Stomach (tissue), 9 donors: ENCODE data around the gene FLT1. TPM values are rescaled to one million over a fixed set of nuclear protein-coding genes. Genes with fewer than 3 reads are reported as not detected.

ENCODE experiments used
- DNase-seq, 2 donors: peaks; one replicate each; pipeline versions ENCODE4 v3.0.0 to v3.0.0-alpha.2; 2013 to 2019
- H3K27ac ChIP-seq, 5 donors: fragments of 200-600 bp in 4 of 5; sonication (generic) in 4 of 5; one replicate each; pipeline ENCODE4 v1.5.1; 2013 to 2019; ENCODE audit warnings: mild to moderate bottlenecking in 1 of 5, moderate library complexity in 1 of 5
- H3K27me3 ChIP-seq, 3 donors: fragments of 200-600 bp; sonication (generic); one replicate each; pipeline ENCODE4 v1.5.1; 2017 to 2019; ENCODE audit warnings: mixed run types in 1 of 3
- H3K36me3 ChIP-seq, 4 donors: fragments of 200-600 bp; sonication (generic); 1 replicate in 3 of 4; 2 replicates in 1 of 4; pipeline ENCODE4 v1.5.1; 2016 to 2019
- H3K4me1 ChIP-seq, 4 donors: fragments of 200-600 bp; sonication (generic); one replicate each; pipeline ENCODE4 v1.5.1; 2016 to 2019
- H3K4me3 ChIP-seq, 4 donors: fragments of 200-600 bp; sonication (generic) in 3 of 4; one replicate each; pipeline ENCODE4 v1.5.1; 2016 to 2019; ENCODE audit warnings: mild to moderate bottlenecking in 1 of 4
- H3K9me3 ChIP-seq, 4 donors: fragments of 200-600 bp; sonication (generic); one replicate each; pipeline ENCODE4 v1.5.1; 2016 to 2019
- CTCF ChIP-seq, 7 experiments: fragments of 450-650 bp in 4 of 7; fragments of 200-600 bp in 3 of 7; sonication (generic) in 3 of 7; IDR thresholded peaks; one replicate each; pipeline ENCODE4 v1.5.1; 2016 to 2019; ENCODE audit warnings: antibody characterized with exemption in 7 of 7, control low read depth in 2 of 7, mild to moderate bottlenecking in 1 of 7
- EP300 ChIP-seq: sonication (generic); formaldehyde crosslinking; IDR thresholded peaks from one replicate; pipeline ENCODE4 v1.6.1; 2017; ENCODE audit warnings: antibody characterized with exemption
- POLR2A ChIP-seq, 4 donors: fragments of 450-650 bp; IDR thresholded peaks; one replicate each; pipeline ENCODE4 v1.6.1; 2016; ENCODE audit warnings: antibody characterized with exemption in 4 of 4, control low read depth in 2 of 4, mild to moderate bottlenecking in 1 of 4, moderate library complexity in 1 of 4
- POLR2AphosphoS5 ChIP-seq, 3 donors: sonication (generic); formaldehyde crosslinking; IDR thresholded peaks; one replicate each; pipeline ENCODE4 v1.6.1; 2016; ENCODE audit warnings: antibody characterized with exemption in 3 of 3
- WGBS, 5 donors: extraction: QIAGEN DNeasy Blood & Tissue Kit in 3 of 5; methylation state at CpG; one replicate each; pipeline versions ENCODE4 v1.1.5 to v1.1.7; 2013 to 2018; 5-methylcytosine and 5-hydroxymethylcytosine counted together
- intact Hi-C: fragments of 100-400 bp; cut with DNase I; formaldehyde crosslinking; loops from one replicate; pipeline ENCODE4 v1.15.1; 2023; ENCODE audit warnings: low total_unique reads
- polyA plus RNA-seq, 3 donors: library from polyadenylated mRNA; stranded (reverse); fragments of 200-250 nt; gene quantifications; one replicate each; pipeline ENCODE4 v1.2.3, GENCODE V29; 2013
- total RNA-seq, 5 donors: library from RNA; depleted of rRNA; stranded (reverse); fragments of >200 nt; gene quantifications; one replicate each; pipeline versions ENCODE4 v1.1.0 to v1.2.3, GENCODE V29; 2014 to 2016
- donor health status: healthy with polysubstance abuse.
- donor health status: Bipolar disorder and iron deficiency.
- donor health status: healthy.

FLT1 gene
- total and polyA plus RNA-seq, 8 donors = 1.00 to 41.9 (median 3.6) TPM; not detected in 1

- DNase-seq = no peak
- intact Hi-C loops = no loop called here
- no peaks in the 10 kb centered on the region for H3K36me3 ChIP-seq
- no peak overlapping the region for H3K4me3 ChIP-seq
- H3K27me3 ChIP-seq = no peaks in the 10 kb centered on the region
- no peaks in the 10 kb centered on the region for H3K4me1 ChIP-seq
- no peak overlapping the region for H3K27ac ChIP-seq
- TF ChIP-seq CTCF (IDR thresholded peaks at IDR 0.05) (no peak), POLR2A (IDR thresholded peaks at IDR 0.05) (no peak), POLR2AphosphoS5 (IDR thresholded peaks at IDR 0.05) (no peak), EP300 (no peak)
- H3K9me3 ChIP-seq = no peaks in the 10 kb centered on the region
- WGBS, 5 donors = 58 to 70% (median 64%) methylated on average over 4 of the region's 4 CpGs
These were observed 193.1 kb downstream of the FLT1 start for GRCh38 chr13:28301839-28302238.

DNA sequence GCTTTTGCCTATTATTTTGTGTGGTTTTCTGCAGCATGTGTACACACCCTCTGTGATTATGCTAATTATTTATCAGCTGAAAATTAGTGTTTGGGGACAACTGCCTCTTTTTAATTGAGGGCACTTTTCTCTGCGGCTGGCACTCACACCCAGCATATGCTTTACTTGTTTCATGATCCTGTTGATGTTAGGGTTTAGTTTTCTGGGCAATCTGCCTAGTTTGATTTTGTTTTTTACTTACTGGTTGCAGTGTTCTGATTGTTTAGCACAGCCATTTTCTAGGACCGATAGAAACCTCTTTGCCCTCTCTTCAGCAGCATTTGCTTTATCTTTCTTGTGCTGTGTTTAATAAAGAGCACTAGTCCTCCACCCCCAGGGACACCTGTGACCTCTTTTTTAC lies 195.0 kb downstream of the FLT1 start:
- no peak overlapping the region for H3K27ac ChIP-seq
- H3K36me3 ChIP-seq = peaks cover 0 to 14% (median 10%) of the 10 kb centered on the region in 4 donors
- H3K9me3 ChIP-seq = no peaks in the 10 kb centered on the region
- H3K27me3 ChIP-seq = no peaks in the 10 kb centered on the region
- WGBS, 5 donors = 40 to 68% (median 54%) methylated on average over 2 of the region's 2 CpGs
- intact Hi-C loops = no loop called here
- DNase-seq = no peak
- no peaks in the 10 kb centered on the region for H3K4me1 ChIP-seq
- H3K4me3 ChIP-seq = no peak overlapping the region
- TF ChIP-seq POLR2AphosphoS5 (IDR thresholded peaks at IDR 0.05) = no peak
- TF ChIP-seq EP300 = no peak
- TF ChIP-seq CTCF (IDR thresholded peaks at IDR 0.05) = no peak
- TF ChIP-seq POLR2A (IDR thresholded peaks at IDR 0.05) = no peak

- Histone ChIP-seq H3K27me3 (no peaks in the 10 kb centered on the region), H3K4me3 (no peak overlapping the region), H3K9me3 (no peaks in the 10 kb centered on the region), H3K36me3 (peaks cover 12 to 40% (median 34%) of the 10 kb centered on the region in 4 donors), H3K27ac (no peak overlapping the region), H3K4me1 (no peaks in the 10 kb centered on the region)
- WGBS, 5 donors = 81 to 96% (median 88%) methylated on average over 3 of the region's 3 CpGs
- no peak for DNase-seq
- intact Hi-C loops = no loop called here
- TF ChIP-seq EP300 = no peak
- no peak for TF ChIP-seq POLR2AphosphoS5 (IDR thresholded peaks at IDR 0.05)
- TF ChIP-seq CTCF (IDR thresholded peaks at IDR 0.05) = no peak
- no peak for TF ChIP-seq POLR2A (IDR thresholded peaks at IDR 0.05)
These were observed 197.6 kb downstream of the FLT1 start for GRCh38 chr13:28297341-28297740.

GRCh38 chr13:28286263-28286662 lies 208.7 kb downstream of the FLT1 start:
- Histone ChIP-seq H3K4me1 (no peaks in the 10 kb centered on the region), H3K27me3 (no peaks in the 10 kb centered on the region), H3K9me3 (no peaks in the 10 kb centered on the region), H3K4me3 (no peak overlapping the region), H3K27ac (no peak overlapping the region), H3K36me3 (peaks cover 25 to 84% (median 80%) of the 10 kb centered on the region in 4 donors)
- no peak for DNase-seq
- 81 to 100% (median 95%) methylated on average over 1 of the region's 1 CpG for WGBS, 5 donors
- no peak for TF ChIP-seq POLR2AphosphoS5 (IDR thresholded peaks at IDR 0.05)
- no peak for TF ChIP-seq CTCF (IDR thresholded peaks at IDR 0.05)
- TF ChIP-seq EP300 = no peak
- TF ChIP-seq POLR2A (IDR thresholded peaks at IDR 0.05) = no peak
- intact Hi-C loops = no loop called here
